ENCODE results near the gene PTPN20. TPM values are rescaled to one million over a fixed set of nuclear protein-coding genes. Genes with fewer than 3 reads are reported as not detected.

The PTPN20 gene
- total and polyA plus RNA-seq, 2 donors from 2014 or later: 1.9 to 2.6 TPM

- intact Hi-C loops (cut with DNase I): loop anchor here (10.0 kb wide), 1 partner anchor 287 kb away; no protein-coding TSS in a partner anchor
- Histone ChIP-seq H3K9me3 (ENCODE audit: control insufficient read depth in 2 of 3, insufficient read depth in 1 of 3, low read length in 3 of 3) (peaks cover 0 to 3% (median 0%) of the 10 kb centered on the region in 3 donors), H3K9ac (ENCODE audit: low read length in 3 of 3) (no peak overlapping the region), H3K4me3 (ENCODE audit: low read length in 3 of 3) (no peak overlapping the region), H3K27me3 (ENCODE audit: control insufficient read depth, insufficient read depth, low read length) (no peaks in the 10 kb centered on the region), H3K27ac (ENCODE audit: low read depth in 2 of 2, low read length in 2 of 2) (no peak overlapping the region), H3K4me1 (ENCODE audit: control insufficient read depth in 2 of 3, insufficient read depth in 2 of 3, low read depth in 1 of 3, low read length in 3 of 3) (no peaks in the 10 kb centered on the region), H3K36me3 (ENCODE audit: control insufficient read depth in 2 of 3, insufficient read depth in 3 of 3, low read length in 3 of 3) (no peaks in the 10 kb centered on the region)
- FAIRE-seq: no peak
- TF ChIP-seq CTCF (IDR thresholded peaks at IDR 0.05; ENCODE audit: borderline replicate concordance, extremely low read depth, insufficient read depth): no peak
- no peak for DNase-seq
Measured at GRCh38 chr10:47027784-47028260, 116.6 kb downstream of the PTPN20 start.

- no peak for TF ChIP-seq CTCF (IDR thresholded peaks at IDR 0.05; ENCODE audit: borderline replicate concordance, extremely low read depth, insufficient read depth)
- no peak for FAIRE-seq
- intact Hi-C loops (cut with DNase I): loop anchor here (10.0 kb wide), 1 partner anchor 286 kb away; no protein-coding TSS in a partner anchor
- Histone ChIP-seq H3K27me3 (ENCODE audit: control insufficient read depth, insufficient read depth, low read length) (no peaks in the 10 kb centered on the region), H3K27ac (ENCODE audit: low read depth in 2 of 2, low read length in 2 of 2) (no peak overlapping the region), H3K9me3 (ENCODE audit: control insufficient read depth in 2 of 3, insufficient read depth in 1 of 3, low read length in 3 of 3) (peaks cover 0 to 3% (median 0%) of the 10 kb centered on the region in 3 donors), H3K36me3 (ENCODE audit: control insufficient read depth in 2 of 3, insufficient read depth in 3 of 3, low read length in 3 of 3) (no peaks in the 10 kb centered on the region), H3K9ac (ENCODE audit: low read length in 3 of 3) (no peak overlapping the region), H3K4me1 (ENCODE audit: control insufficient read depth in 2 of 3, insufficient read depth in 2 of 3, low read depth in 1 of 3, low read length in 3 of 3) (no peaks in the 10 kb centered on the region), H3K4me3 (ENCODE audit: low read length in 3 of 3) (no peak overlapping the region)
- DNase-seq: no peak
Measured at GRCh38 chr10:47028466-47028865, 117.2 kb downstream of the PTPN20 start.

- DNase-seq: no peak
- TF ChIP-seq CTCF (IDR thresholded peaks at IDR 0.05; ENCODE audit: borderline replicate concordance, extremely low read depth, insufficient read depth): no peak
- no peak for FAIRE-seq
- no peaks in the 10 kb centered on the region for H3K27me3 ChIP-seq (ENCODE audit: control insufficient read depth, insufficient read depth, low read length)
- H3K9ac ChIP-seq (ENCODE audit: low read length in 3 of 3): no peak overlapping the region
- H3K9me3 ChIP-seq (ENCODE audit: control insufficient read depth in 2 of 3, insufficient read depth in 1 of 3, low read length in 3 of 3): no peaks in the 10 kb centered on the region
- no peaks in the 10 kb centered on the region for H3K36me3 ChIP-seq (ENCODE audit: control insufficient read depth in 2 of 3, insufficient read depth in 3 of 3, low read length in 3 of 3)
- H3K4me1 ChIP-seq (ENCODE audit: control insufficient read depth in 2 of 3, insufficient read depth in 2 of 3, low read depth in 1 of 3, low read length in 3 of 3): no peaks in the 10 kb centered on the region
- H3K4me3 ChIP-seq (ENCODE audit: low read length in 3 of 3): no peak overlapping the region
- intact Hi-C loops (cut with DNase I): loop anchor here (10.0 kb wide), 1 partner anchor 285 kb away; no protein-coding TSS in a partner anchor
- H3K27ac ChIP-seq (ENCODE audit: low read depth in 2 of 2, low read length in 2 of 2): no peak overlapping the region
Measured at GRCh38 chr10:47029181-47030009, 118.2 kb downstream of the PTPN20 start.

Data from kidney (tissue), 14 donors.